CD14-positive monocyte (primary cell): ENCODE results near the gene NTNG1. TPM values are rescaled to one million over a fixed set of nuclear protein-coding genes. Genes with fewer than 3 reads are reported as not detected.

Source experiments
- DNase-seq, 3 donors: peaks; one replicate each; pipeline ENCODE4 v3.0.0-alpha.2; 2011 to 2022
- H2AFZ ChIP-seq: 2 replicates; pipeline ENCODE4 v1.6.0; 2012; ENCODE audit warnings: mild to moderate bottlenecking, low read depth, low read length, inconsistent platforms; ENCODE audit not compliant: insufficient read depth, poor library complexity, severe bottlenecking
- H3K27ac ChIP-seq, 2 donors: 1 replicate in 1 of 2; 2 replicates in 1 of 2; pipeline ENCODE4 v1.5.1; 2012 to 2013; ENCODE audit warnings: low read length in 2 of 2, control low read depth in 1 of 2, inconsistent platforms in 1 of 2, low read depth in 1 of 2, mild to moderate bottlenecking in 1 of 2
- H3K27me3 ChIP-seq, 2 donors: one replicate each; pipeline versions ENCODE4 v1.6.0 to v1.6.1; 2011 to 2013; ENCODE audit warnings: low read length in 2 of 2; ENCODE audit not compliant: control insufficient read depth in 2 of 2, insufficient read depth in 2 of 2
- H3K36me3 ChIP-seq, 2 donors: replicated peaks in 1 of 2; 1 replicate in 1 of 2; 2 replicates in 1 of 2; pipeline versions ENCODE4 v1.5.1 to v1.6.1; 2012 to 2013; ENCODE audit warnings: low read length in 2 of 2, control low read depth in 1 of 2, inconsistent platforms in 1 of 2, mild to moderate bottlenecking in 1 of 2; ENCODE audit not compliant: insufficient read depth in 2 of 2, control insufficient read depth in 1 of 2
- H3K4me1 ChIP-seq, 2 donors: 1 replicate in 1 of 2; 2 replicates in 1 of 2; pipeline versions ENCODE4 v1.5.1 to v1.6.1; 2012 to 2013; ENCODE audit warnings: low read length in 2 of 2, control low read depth in 1 of 2, inconsistent platforms in 1 of 2, mild to moderate bottlenecking in 1 of 2, moderate library complexity in 1 of 2; ENCODE audit not compliant: insufficient read depth in 2 of 2, control insufficient read depth in 1 of 2
- H3K4me2 ChIP-seq: replicated peaks from 2 replicates; pipeline ENCODE3; 2012; ENCODE audit warnings: low read length, moderate library complexity, mild to moderate bottlenecking; ENCODE audit not compliant: poor library complexity, severe bottlenecking; ENCODE audit errors: extremely low read depth
- H3K4me3 ChIP-seq, 3 experiments: fragments of 200-600 bp in 1 of 3; sonication (generic) in 1 of 3; replicated peaks in 1 of 3; 1 replicate in 2 of 3; 2 replicates in 1 of 3; pipeline ENCODE4 v1.5.1; 2011 to 2013; ENCODE audit warnings: low read length in 3 of 3, mild to moderate bottlenecking in 3 of 3, control low read depth in 2 of 3, low read depth in 2 of 3, inconsistent platforms in 1 of 3, moderate library complexity in 1 of 3
- H3K79me2 ChIP-seq: 2 replicates; pipeline ENCODE4 v1.6.0; 2012; ENCODE audit warnings: mild to moderate bottlenecking, control low read depth, inconsistent platforms, low read length, moderate library complexity; ENCODE audit not compliant: insufficient read depth
- H3K9ac ChIP-seq: 2 replicates; pipeline ENCODE4 v1.6.0; 2017; ENCODE audit warnings: low read length, mild to moderate bottlenecking; ENCODE audit not compliant: insufficient read depth, poor library complexity, severe bottlenecking
- H3K9me3 ChIP-seq, 2 donors: replicated peaks in 1 of 2; 1 replicate in 1 of 2; 2 replicates in 1 of 2; pipeline versions ENCODE4 v1.5.1 to v1.6.1; 2012 to 2013; ENCODE audit warnings: low read length in 2 of 2, control low read depth in 1 of 2; ENCODE audit not compliant: control insufficient read depth in 1 of 2, insufficient read depth in 1 of 2
- H4K20me1 ChIP-seq: 2 replicates; pipeline ENCODE4 v1.6.0; 2012; ENCODE audit warnings: mild to moderate bottlenecking, low read length, control low read depth, moderate library complexity; ENCODE audit not compliant: insufficient read depth
- H3K27ac Mint-ChIP-seq, 7 donors: one replicate each; pipeline ENCODE4 v1.8.0; 2020; ENCODE audit warnings: mild to moderate bottlenecking in 7 of 7, mixed read lengths in 7 of 7, moderate library complexity in 6 of 7, inconsistent platforms in 2 of 7
- H3K27me3 Mint-ChIP-seq, 3 donors: one replicate each; pipeline ENCODE4 v1.8.0; 2021 to 2022; ENCODE audit warnings: low read depth in 3 of 3, mild to moderate bottlenecking in 3 of 3, mixed read lengths in 3 of 3, moderate library complexity in 3 of 3, inconsistent platforms in 1 of 3
- H3K36me3 Mint-ChIP-seq, 2 donors: one replicate each; pipeline ENCODE4 v1.8.0; 2020; ENCODE audit warnings: mixed read lengths in 2 of 2, inconsistent platforms in 1 of 2, mild to moderate bottlenecking in 1 of 2
- H3K4me1 Mint-ChIP-seq: one replicate; pipeline ENCODE4 v1.8.0; 2020; ENCODE audit warnings: mild to moderate bottlenecking, mixed read lengths
- H3K4me3 Mint-ChIP-seq, 2 donors: one replicate each; pipeline ENCODE4 v1.8.0; 2020; ENCODE audit warnings: mild to moderate bottlenecking in 2 of 2, mixed read lengths in 2 of 2, moderate library complexity in 1 of 2
- H3K9me3 Mint-ChIP-seq, 7 donors: one replicate each; pipeline ENCODE4 v1.8.0; 2020 to 2022; ENCODE audit warnings: mixed read lengths in 7 of 7, mild to moderate bottlenecking in 6 of 7, moderate library complexity in 6 of 7, inconsistent platforms in 2 of 7
- WGBS: methylation state at CpG from one replicate; pipeline ENCODE4 v1.1.5; 2013; ENCODE audit warnings: missing lambda C conversion rate; ENCODE audit not compliant: insufficient coverage; 5-methylcytosine and 5-hydroxymethylcytosine counted together
- intact Hi-C, 2 donors: fragments of 100-400 bp; cut with micrococcal nuclease; formaldehyde crosslinking; loops; one replicate each; pipeline versions ENCODE4 v1.15.0 to v1.15.1; 2023
- polyA plus RNA-seq, 3 donors: library from polyadenylated mRNA; depleted of rRNA in 1 of 3; unstranded in 2 of 3; stranded (reverse) in 1 of 3; fragments of 300-500 nt in 2 of 3; fragments of >200 nt in 1 of 3; fragmentation: Illumina TruSeq in 2 of 3; gene quantifications; 1 replicate in 2 of 3; 2 replicates in 1 of 3; pipeline ENCODE4 v1.2.3, GENCODE V29; 2012 to 2021
- TF ChIP-seq, protein P1 (sequence below): fragments of 200-600 bp; IDR thresholded peaks from one replicate; pipeline ENCODE4 v1.8.0; 2022; ENCODE audit warnings: antibody characterized with exemption, mild to moderate bottlenecking

The NTNG1 gene
- polyA plus RNA-seq, 3 donors, result not detected

DNA sequence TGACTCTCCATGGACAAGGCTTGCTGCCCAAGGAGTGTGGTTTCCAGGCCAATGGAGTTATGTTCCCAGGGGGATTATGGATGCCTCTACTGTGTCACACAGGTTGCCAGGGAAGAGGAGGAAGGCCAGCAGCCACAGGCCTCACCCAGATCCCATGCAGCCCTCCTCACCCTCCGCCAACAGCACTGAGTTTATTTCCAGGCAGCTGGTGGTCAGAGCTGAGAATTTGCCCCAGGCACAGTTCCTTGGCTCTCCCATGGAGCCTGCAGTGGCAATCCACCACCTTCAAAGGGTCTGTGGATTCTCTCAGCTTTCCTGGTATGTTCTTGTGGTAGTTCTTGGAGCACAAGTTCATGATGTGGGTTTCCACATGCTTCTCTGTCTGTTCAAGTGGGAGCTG lies 79.2 kb downstream of the NTNG1 start:
- no peaks in the 10 kb centered on the region for H3K27me3 ChIP-seq
- TF ChIP-seq, protein P1, sequence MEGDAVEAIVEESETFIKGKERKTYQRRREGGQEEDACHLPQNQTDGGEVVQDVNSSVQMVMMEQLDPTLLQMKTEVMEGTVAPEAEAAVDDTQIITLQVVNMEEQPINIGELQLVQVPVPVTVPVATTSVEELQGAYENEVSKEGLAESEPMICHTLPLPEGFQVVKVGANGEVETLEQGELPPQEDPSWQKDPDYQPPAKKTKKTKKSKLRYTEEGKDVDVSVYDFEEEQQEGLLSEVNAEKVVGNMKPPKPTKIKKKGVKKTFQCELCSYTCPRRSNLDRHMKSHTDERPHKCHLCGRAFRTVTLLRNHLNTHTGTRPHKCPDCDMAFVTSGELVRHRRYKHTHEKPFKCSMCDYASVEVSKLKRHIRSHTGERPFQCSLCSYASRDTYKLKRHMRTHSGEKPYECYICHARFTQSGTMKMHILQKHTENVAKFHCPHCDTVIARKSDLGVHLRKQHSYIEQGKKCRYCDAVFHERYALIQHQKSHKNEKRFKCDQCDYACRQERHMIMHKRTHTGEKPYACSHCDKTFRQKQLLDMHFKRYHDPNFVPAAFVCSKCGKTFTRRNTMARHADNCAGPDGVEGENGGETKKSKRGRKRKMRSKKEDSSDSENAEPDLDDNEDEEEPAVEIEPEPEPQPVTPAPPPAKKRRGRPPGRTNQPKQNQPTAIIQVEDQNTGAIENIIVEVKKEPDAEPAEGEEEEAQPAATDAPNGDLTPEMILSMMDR, result no peak
- no CpG with 5 or more reads among the region's 1 CpG for WGBS
- H2AFZ ChIP-seq, result no peak overlapping the region
- H3K4me1 ChIP-seq, result no peaks in the 10 kb centered on the region
- DNase-seq, result no peak
- intact Hi-C loops, result no loop called here
- Mint-ChIP-seq H3K36me3 (no peaks in the 10 kb centered on the region), H3K9me3 (peaks cover 2 to 13% (median 7%) of the 10 kb centered on the region in 7 donors), H3K27ac (no peak overlapping the region), H3K4me1 (no peaks in the 10 kb centered on the region), H3K4me3 (no peak overlapping the region), H3K27me3 (peaks cover 0 to 2% (median 0%) of the 10 kb centered on the region in 3 donors)
- H3K79me2 ChIP-seq, result no peaks in the 10 kb centered on the region
- H3K27ac ChIP-seq, result no peak overlapping the region
- no peaks in the 10 kb centered on the region for H4K20me1 ChIP-seq
- no peaks in the 10 kb centered on the region for H3K36me3 ChIP-seq
- no peak overlapping the region for H3K4me2 ChIP-seq
- H3K4me3 ChIP-seq, result no peak overlapping the region
- H3K9me3 ChIP-seq, result peaks cover 0 to 8% of the 10 kb centered on the region in 2 donors
- H3K9ac ChIP-seq, result no peak overlapping the region

DNA sequence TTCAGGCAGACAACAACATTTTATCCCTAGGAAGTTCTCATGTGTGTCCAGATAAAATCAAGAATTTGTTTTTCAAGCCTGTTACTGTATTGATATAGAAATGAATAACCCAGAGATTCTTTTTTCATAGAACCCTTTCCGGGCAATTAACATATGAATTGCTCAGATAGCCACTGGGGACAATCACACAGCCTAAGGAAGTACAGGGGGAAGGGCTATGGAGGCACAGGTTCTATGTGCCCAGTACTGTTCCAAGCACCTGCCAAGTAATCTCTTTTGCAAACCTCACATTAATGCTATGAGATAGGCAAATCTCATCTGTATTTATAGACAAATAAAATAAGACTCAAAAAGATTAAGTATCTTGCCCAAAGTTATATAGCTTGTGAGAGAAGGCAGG lies 84.9 kb downstream of the NTNG1 start:
- Histone ChIP-seq H3K4me3 (no peak overlapping the region), H3K9ac (no peak overlapping the region), H3K79me2 (no peaks in the 10 kb centered on the region), H3K36me3 (no peaks in the 10 kb centered on the region), H3K4me2 (no peak overlapping the region), H3K4me1 (no peaks in the 10 kb centered on the region), H3K27ac (no peak overlapping the region), H2AFZ (no peak overlapping the region), H3K27me3 (no peaks in the 10 kb centered on the region), H3K9me3 (no peaks in the 10 kb centered on the region), H4K20me1 (no peaks in the 10 kb centered on the region)
- Mint-ChIP-seq H3K9me3 (no peaks in the 10 kb centered on the region), H3K4me1 (no peaks in the 10 kb centered on the region), H3K36me3 (no peaks in the 10 kb centered on the region), H3K27ac (no peak overlapping the region), H3K27me3 (no peaks in the 10 kb centered on the region), H3K4me3 (no peak overlapping the region)
- intact Hi-C loops, result no loop called here
- no peak for DNase-seq
- TF ChIP-seq, protein P1, result no peak
- no CpG with 5 or more reads among the region's 1 CpG for WGBS
